AG10803 (cell line): ENCODE results near the gene SHROOM1.
A peak's percentile ranks its signal among the peaks of the same experiment; 100 is the strongest.

Experiments
- DNase-seq: peaks from one replicate; pipeline ENCODE4 v3.0.0; 2010; ENCODE audit warnings: low read depth
- H3K4me3 ChIP-seq: 2 replicates; pipeline ENCODE4 v1.5.1; 2011; ENCODE audit warnings: mild to moderate bottlenecking, low read length, control low read depth
- CTCF ChIP-seq: conservative IDR thresholded peaks from 2 replicates; pipeline ENCODE4 v1.5.1; 2011; ENCODE audit warnings: mild to moderate bottlenecking, low read length, control low read depth, inconsistent platforms

SHROOM1 gene

GRCh38 chr5:132820162-132820754 is 10.2 kb downstream of the SHROOM1 start:
- H3K4me3 ChIP-seq: no peak overlapping the region
- DNase-seq: peak; percentile 88
- peak; percentile 93 for TF ChIP-seq CTCF

GRCh38 chr5:132819468-132819867 is 11.0 kb downstream of the SHROOM1 start:
- H3K4me3 ChIP-seq: no peak overlapping the region
- DNase-seq: no peak
- no peak for TF ChIP-seq CTCF

GRCh38 chr5:132817011-132817410 is 13.4 kb downstream of the SHROOM1 start:
- no peak for TF ChIP-seq CTCF
- no peak for DNase-seq
- H3K4me3 ChIP-seq: no peak overlapping the region

- DNase-seq: no peak
- H3K4me3 ChIP-seq: no peak overlapping the region
- TF ChIP-seq CTCF: no peak
These were observed 13.9 kb downstream of the SHROOM1 start for GRCh38 chr5:132816554-132816953.

GRCh38 chr5:132816083-132816482 is 14.4 kb downstream of the SHROOM1 start:
- no peak for TF ChIP-seq CTCF
- no peak for DNase-seq
- H3K4me3 ChIP-seq: no peak overlapping the region

GRCh38 chr5:132815454-132815853 is 15.0 kb downstream of the SHROOM1 start:
- H3K4me3 ChIP-seq: no peak overlapping the region
- peak; percentile 29 for DNase-seq
- no peak for TF ChIP-seq CTCF

GRCh38 chr5:132814503-132815294 is 15.7 kb downstream of the SHROOM1 start:
- H3K4me3 ChIP-seq: no peak overlapping the region
- DNase-seq: no peak
- no peak for TF ChIP-seq CTCF
